Activated naive CD4-positive, alpha-beta T cell treated with anti-CD3 and anti-CD28 coated beads, Interleukin-2, amount 50 U/mL, for 24 hours (primary cell): ENCODE results near the gene BICC1.
A peak's percentile ranks its signal among the peaks of the same experiment; 100 is the strongest.

Experiments
- H3K27ac Mint-ChIP-seq: one replicate; pipeline ENCODE4 v1.8.0; 2021; ENCODE audit warnings: mild to moderate bottlenecking, mixed read lengths
- H3K27me3 Mint-ChIP-seq: one replicate; pipeline ENCODE4 v1.8.0; 2021; ENCODE audit warnings: mixed read lengths
- H3K36me3 Mint-ChIP-seq: one replicate; pipeline ENCODE4 v1.8.0; 2021; ENCODE audit warnings: mixed read lengths
- H3K4me1 Mint-ChIP-seq: one replicate; pipeline ENCODE4 v1.8.0; 2021; ENCODE audit warnings: mixed read lengths
- H3K4me3 Mint-ChIP-seq: one replicate; pipeline ENCODE4 v1.8.0; 2021; ENCODE audit warnings: mild to moderate bottlenecking, mixed read lengths
- H3K9me3 Mint-ChIP-seq: one replicate; pipeline ENCODE4 v1.8.0; 2021; ENCODE audit warnings: mixed read lengths

BICC1 gene

GRCh38 chr10:58712141-58712540 lies 199.5 kb downstream of the BICC1 start:
- H3K27ac Mint-ChIP-seq, result no peak overlapping the region
- no peaks in the 10 kb centered on the region for H3K9me3 Mint-ChIP-seq
- no peaks in the 10 kb centered on the region for H3K4me1 Mint-ChIP-seq
- no peaks in the 10 kb centered on the region for H3K36me3 Mint-ChIP-seq
- no peak overlapping the region for H3K4me3 Mint-ChIP-seq
- H3K27me3 Mint-ChIP-seq, result no peaks in the 10 kb centered on the region

DNA sequence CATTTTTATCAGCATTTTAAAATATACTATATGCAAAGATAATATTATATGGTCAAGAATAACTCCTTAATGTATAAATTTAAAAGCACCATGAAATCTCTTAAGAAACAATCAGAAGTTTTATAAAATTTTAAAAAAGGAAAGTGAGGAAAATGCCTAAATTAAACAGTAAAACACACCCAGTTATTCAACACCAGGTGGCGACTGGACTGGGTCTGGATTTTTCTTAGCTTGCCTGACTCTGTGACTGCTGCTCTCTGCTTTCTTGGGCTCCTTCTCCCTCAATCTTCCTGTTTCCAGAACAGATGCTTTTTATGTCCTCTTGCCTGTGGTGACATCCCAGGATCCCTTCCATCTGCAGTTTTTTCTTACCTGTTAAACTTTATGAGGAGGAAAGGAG lies 200.3 kb downstream of the BICC1 start:
- no peaks in the 10 kb centered on the region for H3K4me1 Mint-ChIP-seq
- no peaks in the 10 kb centered on the region for H3K27me3 Mint-ChIP-seq
- no peaks in the 10 kb centered on the region for H3K36me3 Mint-ChIP-seq
- no peak overlapping the region for H3K4me3 Mint-ChIP-seq
- H3K9me3 Mint-ChIP-seq, result no peaks in the 10 kb centered on the region
- no peak overlapping the region for H3K27ac Mint-ChIP-seq

- H3K4me1 Mint-ChIP-seq, result no peaks in the 10 kb centered on the region
- H3K27ac Mint-ChIP-seq, result no peak overlapping the region
- no peaks in the 10 kb centered on the region for H3K9me3 Mint-ChIP-seq
- no peaks in the 10 kb centered on the region for H3K27me3 Mint-ChIP-seq
- no peaks in the 10 kb centered on the region for H3K36me3 Mint-ChIP-seq
- H3K4me3 Mint-ChIP-seq, result no peak overlapping the region
These were observed 201.7 kb downstream of the BICC1 start for GRCh38 chr10:58714409-58714808.

DNA sequence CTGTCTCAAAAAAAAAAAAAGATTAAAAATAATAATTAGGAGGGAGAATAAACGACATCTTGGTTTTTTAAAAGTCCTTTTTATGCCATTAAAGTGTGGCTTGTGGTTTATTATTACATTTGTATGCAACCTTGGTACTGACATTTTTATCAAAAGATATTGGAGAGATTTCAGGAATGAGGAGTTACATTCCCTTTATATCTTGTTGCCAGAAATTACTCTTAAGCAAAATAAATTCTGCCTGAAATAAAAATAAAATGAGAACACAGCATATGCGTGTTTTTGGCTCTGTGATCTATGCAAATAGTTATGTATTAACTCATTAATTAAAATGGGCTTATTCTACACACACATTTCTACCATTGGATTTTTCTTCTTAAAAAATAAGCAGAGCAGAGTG lies 202.4 kb downstream of the BICC1 start:
- H3K36me3 Mint-ChIP-seq, result no peaks in the 10 kb centered on the region
- no peaks in the 10 kb centered on the region for H3K27me3 Mint-ChIP-seq
- no peak overlapping the region for H3K27ac Mint-ChIP-seq
- no peak overlapping the region for H3K4me3 Mint-ChIP-seq
- no peaks in the 10 kb centered on the region for H3K9me3 Mint-ChIP-seq
- H3K4me1 Mint-ChIP-seq, result no peaks in the 10 kb centered on the region

GRCh38 chr10:58718596-58718995 lies 205.9 kb downstream of the BICC1 start:
- H3K9me3 Mint-ChIP-seq, result no peaks in the 10 kb centered on the region
- H3K27me3 Mint-ChIP-seq, result no peaks in the 10 kb centered on the region
- H3K4me3 Mint-ChIP-seq, result no peak overlapping the region
- no peak overlapping the region for H3K27ac Mint-ChIP-seq
- H3K36me3 Mint-ChIP-seq, result no peaks in the 10 kb centered on the region
- no peaks in the 10 kb centered on the region for H3K4me1 Mint-ChIP-seq

- H3K27me3 Mint-ChIP-seq, result no peaks in the 10 kb centered on the region
- no peaks in the 10 kb centered on the region for H3K36me3 Mint-ChIP-seq
- H3K4me1 Mint-ChIP-seq, result no peaks in the 10 kb centered on the region
- no peak overlapping the region for H3K4me3 Mint-ChIP-seq
- no peaks in the 10 kb centered on the region for H3K9me3 Mint-ChIP-seq
- H3K27ac Mint-ChIP-seq, result no peak overlapping the region
These were observed 209.1 kb downstream of the BICC1 start for GRCh38 chr10:58721601-58722281.

DNA sequence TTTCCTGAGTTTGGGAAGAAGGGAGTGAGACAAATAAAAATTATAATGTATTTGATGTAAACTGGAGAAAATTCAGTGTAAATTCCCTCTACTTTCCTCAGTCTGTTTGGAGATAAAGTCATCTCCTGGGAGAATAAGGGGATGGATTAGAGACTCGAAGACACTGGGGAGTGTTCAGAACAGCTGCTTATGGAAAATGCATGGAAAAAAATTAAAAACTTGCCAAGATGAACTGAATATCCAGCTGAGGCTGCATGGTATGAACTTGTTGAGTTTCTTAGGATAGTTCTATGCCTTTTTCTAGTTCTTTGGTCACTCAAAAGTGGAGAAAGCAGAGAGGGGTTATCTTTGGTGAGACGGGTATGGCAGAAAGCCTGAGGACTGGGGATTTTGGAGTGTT lies 210.5 kb downstream of the BICC1 start:
- no peaks in the 10 kb centered on the region for H3K27me3 Mint-ChIP-seq
- no peak overlapping the region for H3K4me3 Mint-ChIP-seq
- no peaks in the 10 kb centered on the region for H3K9me3 Mint-ChIP-seq
- no peak overlapping the region for H3K27ac Mint-ChIP-seq
- H3K36me3 Mint-ChIP-seq, result no peaks in the 10 kb centered on the region
- no peaks in the 10 kb centered on the region for H3K4me1 Mint-ChIP-seq

- Mint-ChIP-seq H3K27ac (no peak overlapping the region), H3K4me3 (no peak overlapping the region), H3K9me3 (no peaks in the 10 kb centered on the region), H3K36me3 (no peaks in the 10 kb centered on the region), H3K27me3 (no peaks in the 10 kb centered on the region), H3K4me1 (no peaks in the 10 kb centered on the region)
These were observed 211.3 kb downstream of the BICC1 start for GRCh38 chr10:58723966-58724365.

DNA sequence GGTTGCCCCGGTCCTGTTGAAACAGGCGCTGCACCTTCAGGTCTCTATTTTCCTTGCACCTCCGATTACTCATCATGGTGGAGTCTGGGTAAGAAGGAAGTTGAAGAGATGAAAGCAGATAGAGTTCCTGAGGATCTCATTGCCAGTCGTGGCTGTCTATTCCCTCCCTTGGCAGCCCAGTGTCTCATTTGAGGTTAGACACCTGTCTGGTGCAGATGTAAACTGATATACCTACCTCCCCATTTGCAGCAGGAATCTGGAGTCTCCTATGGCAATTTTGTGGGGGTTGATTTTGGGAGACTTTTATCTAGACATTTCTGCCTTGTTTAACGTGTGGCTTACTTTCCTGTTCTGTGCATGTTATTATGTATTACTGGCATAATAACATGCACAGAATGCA lies 212.1 kb downstream of the BICC1 start:
- no peaks in the 10 kb centered on the region for H3K4me1 Mint-ChIP-seq
- H3K9me3 Mint-ChIP-seq, result no peaks in the 10 kb centered on the region
- no peaks in the 10 kb centered on the region for H3K27me3 Mint-ChIP-seq
- H3K4me3 Mint-ChIP-seq, result no peak overlapping the region
- no peaks in the 10 kb centered on the region for H3K36me3 Mint-ChIP-seq
- no peak overlapping the region for H3K27ac Mint-ChIP-seq

- Mint-ChIP-seq H3K4me3 (no peak overlapping the region), H3K36me3 (no peaks in the 10 kb centered on the region), H3K27ac (no peak overlapping the region), H3K4me1 (no peaks in the 10 kb centered on the region), H3K9me3 (no peaks in the 10 kb centered on the region), H3K27me3 (no peaks in the 10 kb centered on the region)
These were observed 213.2 kb downstream of the BICC1 start for GRCh38 chr10:58725901-58726300.

DNA sequence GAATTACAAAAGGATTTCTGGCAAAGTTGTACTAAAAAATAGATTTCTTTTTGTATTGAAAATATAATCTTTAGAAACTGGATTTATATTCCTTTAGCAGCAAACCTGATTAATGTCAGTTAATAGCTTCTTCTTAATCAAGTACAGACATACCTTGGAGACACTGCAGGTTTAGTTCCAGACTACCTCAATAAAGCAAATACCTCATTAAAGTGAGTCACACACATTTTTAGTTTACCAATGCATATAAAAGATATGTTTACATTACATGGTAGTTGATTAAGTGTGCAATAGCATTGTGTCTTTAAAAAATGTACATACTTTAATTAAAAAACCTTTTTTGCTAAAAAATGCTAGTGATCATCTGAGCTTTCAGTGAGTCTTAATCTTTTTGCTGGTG lies 215.0 kb downstream of the BICC1 start:
- H3K36me3 Mint-ChIP-seq, result no peaks in the 10 kb centered on the region
- H3K27ac Mint-ChIP-seq, result no peak overlapping the region
- no peaks in the 10 kb centered on the region for H3K4me1 Mint-ChIP-seq
- no peaks in the 10 kb centered on the region for H3K27me3 Mint-ChIP-seq
- no peaks in the 10 kb centered on the region for H3K9me3 Mint-ChIP-seq
- no peak overlapping the region for H3K4me3 Mint-ChIP-seq

DNA sequence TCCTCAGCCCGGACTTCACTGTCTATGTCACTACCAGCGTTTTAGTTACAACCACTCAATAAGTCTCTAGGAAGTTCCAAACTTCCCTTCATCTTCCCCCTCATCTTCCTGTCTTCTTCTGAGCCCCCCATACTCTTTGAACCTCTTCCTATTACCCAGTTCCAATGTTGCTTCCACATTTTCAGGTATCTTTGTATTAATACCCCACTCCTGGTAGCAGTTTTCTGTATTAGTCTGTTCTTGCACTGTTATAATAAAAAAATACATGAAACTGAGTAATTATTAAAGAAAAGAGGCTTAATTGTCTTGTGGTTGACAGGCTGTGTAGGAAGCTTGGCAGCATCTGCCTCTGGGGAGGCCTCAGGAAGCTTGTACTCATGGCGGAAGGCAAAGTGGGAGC lies 218.6 kb downstream of the BICC1 start:
- Mint-ChIP-seq H3K9me3 (no peaks in the 10 kb centered on the region), H3K36me3 (no peaks in the 10 kb centered on the region), H3K4me1 (no peaks in the 10 kb centered on the region), H3K27ac (peak overlapping the region; percentile 6), H3K27me3 (no peaks in the 10 kb centered on the region), H3K4me3 (no peak overlapping the region)

GRCh38 chr10:58733436-58733835 lies 220.8 kb downstream of the BICC1 start:
- Mint-ChIP-seq H3K27ac (no peak overlapping the region), H3K4me1 (no peaks in the 10 kb centered on the region), H3K36me3 (no peaks in the 10 kb centered on the region), H3K27me3 (no peaks in the 10 kb centered on the region), H3K4me3 (no peak overlapping the region), H3K9me3 (no peaks in the 10 kb centered on the region)

DNA sequence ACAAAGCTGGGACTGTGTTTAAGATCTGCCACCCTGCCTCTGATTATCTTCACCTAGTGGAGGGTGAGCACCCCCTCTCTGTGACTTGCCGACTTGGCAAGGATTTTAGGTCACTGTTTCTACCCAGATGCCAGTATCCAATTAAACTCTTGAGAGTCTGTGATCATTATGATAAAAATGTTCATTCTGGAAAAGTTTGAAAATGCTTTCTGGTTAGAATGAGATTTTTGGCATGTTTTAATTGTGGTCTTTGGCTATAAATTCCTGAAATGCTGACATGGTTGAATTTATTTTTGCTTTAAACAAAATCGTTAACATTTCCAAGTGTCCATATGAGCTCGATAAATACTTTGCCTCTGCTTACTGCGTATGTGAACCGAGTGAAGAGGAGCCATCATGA lies 221.4 kb downstream of the BICC1 start:
- no peak overlapping the region for H3K4me3 Mint-ChIP-seq
- H3K27ac Mint-ChIP-seq, result no peak overlapping the region
- H3K9me3 Mint-ChIP-seq, result no peaks in the 10 kb centered on the region
- H3K4me1 Mint-ChIP-seq, result no peaks in the 10 kb centered on the region
- no peaks in the 10 kb centered on the region for H3K36me3 Mint-ChIP-seq
- no peaks in the 10 kb centered on the region for H3K27me3 Mint-ChIP-seq

GRCh38 chr10:58734664-58735063 lies 222.0 kb downstream of the BICC1 start:
- no peak overlapping the region for H3K27ac Mint-ChIP-seq
- H3K4me1 Mint-ChIP-seq, result no peaks in the 10 kb centered on the region
- H3K4me3 Mint-ChIP-seq, result no peak overlapping the region
- no peaks in the 10 kb centered on the region for H3K36me3 Mint-ChIP-seq
- H3K27me3 Mint-ChIP-seq, result no peaks in the 10 kb centered on the region
- no peaks in the 10 kb centered on the region for H3K9me3 Mint-ChIP-seq

DNA sequence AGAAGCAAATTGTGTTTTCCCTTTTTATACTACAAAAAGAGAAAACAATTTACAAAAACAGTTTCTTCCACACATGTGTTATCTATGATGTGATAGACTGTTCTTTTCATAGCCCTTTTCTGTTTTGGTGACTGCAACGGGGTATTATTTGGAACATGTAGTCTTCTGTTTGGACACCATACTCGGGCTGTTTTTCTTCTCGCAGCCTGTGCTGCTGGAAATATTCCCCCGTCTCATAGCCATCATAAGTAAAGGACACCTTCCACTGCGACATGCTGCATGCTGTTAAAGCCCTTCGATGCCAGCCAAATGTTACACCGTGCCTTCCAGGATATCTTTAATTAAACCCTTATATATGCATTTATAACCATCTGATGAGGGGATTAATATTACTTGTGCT lies 222.4 kb downstream of the BICC1 start:
- H3K4me1 Mint-ChIP-seq, result no peaks in the 10 kb centered on the region
- no peak overlapping the region for H3K4me3 Mint-ChIP-seq
- no peaks in the 10 kb centered on the region for H3K9me3 Mint-ChIP-seq
- H3K27me3 Mint-ChIP-seq, result no peaks in the 10 kb centered on the region
- H3K36me3 Mint-ChIP-seq, result no peaks in the 10 kb centered on the region
- H3K27ac Mint-ChIP-seq, result no peak overlapping the region

GRCh38 chr10:58740620-58741369 lies 228.1 kb downstream of the BICC1 start:
- no peak overlapping the region for H3K4me3 Mint-ChIP-seq
- H3K27ac Mint-ChIP-seq, result no peak overlapping the region
- H3K9me3 Mint-ChIP-seq, result no peaks in the 10 kb centered on the region
- H3K4me1 Mint-ChIP-seq, result no peaks in the 10 kb centered on the region
- no peaks in the 10 kb centered on the region for H3K36me3 Mint-ChIP-seq
- no peaks in the 10 kb centered on the region for H3K27me3 Mint-ChIP-seq
